Keratinocyte (primary cell): ENCODE measurements around the gene BTG4.

Source experiments
- CTCF ChIP-seq, 3 experiments: IDR thresholded peaks in 1 of 3; conservative IDR thresholded peaks in 1 of 3; optimal IDR thresholded peaks in 1 of 3; 2 replicates in 2 of 3; 3 replicates in 1 of 3; pipeline versions ENCODE3 to v1.5.1; 2011; ENCODE audit warnings: low read length in 3 of 3, mild to moderate bottlenecking in 3 of 3, moderate library complexity in 2 of 3, control low read depth in 1 of 3, inconsistent platforms in 1 of 3; ENCODE audit not compliant: insufficient read depth in 2 of 3; ENCODE audit errors: extremely low read depth in 1 of 3
- EZH2 ChIP-seq: IDR thresholded peaks from one replicate; pipeline ENCODE4 v1.6.1; 2012; ENCODE audit warnings: inconsistent platforms, mild to moderate bottlenecking, low read length, moderate library complexity

- TF ChIP-seq EZH2 (no peak), CTCF (optimal IDR thresholded peaks at IDR 0.05 in 1 of 3, IDR thresholded peaks at IDR 0.05 in 1 of 3, conservative IDR thresholded peaks at IDR 0.05 in 1 of 3; ENCODE audit: extremely low read depth in 1 of 3, insufficient read depth in 2 of 3, low read length in 3 of 3) (no peak)
Measured at GRCh38 chr11:111447931-111448330, 64.3 kb downstream of the BTG4 start.
